MV-4-11 (cell line): ENCODE measurements around the gene PLTP.
A peak's percentile ranks its signal among the peaks of the same experiment; 100 is the strongest.
"Not testable (repeated sequence)": the region's sequence is repeated elsewhere in the genome, so short reads cannot be mapped to it uniquely, and the experiment has no call there.

Experiments
- DNase-seq: peaks from one replicate; lab custom pipeline; 2025; lab: John Stamatoyannopoulos, UW

Gene PLTP

GRCh38 chr20:45874104-45874481 is 37.9 kb downstream of the PLTP start:
- DNase-seq, result not testable (repeated sequence)

- no peak for DNase-seq
These were observed 38.4 kb downstream of the PLTP start for GRCh38 chr20:45873409-45874103.

DNA sequence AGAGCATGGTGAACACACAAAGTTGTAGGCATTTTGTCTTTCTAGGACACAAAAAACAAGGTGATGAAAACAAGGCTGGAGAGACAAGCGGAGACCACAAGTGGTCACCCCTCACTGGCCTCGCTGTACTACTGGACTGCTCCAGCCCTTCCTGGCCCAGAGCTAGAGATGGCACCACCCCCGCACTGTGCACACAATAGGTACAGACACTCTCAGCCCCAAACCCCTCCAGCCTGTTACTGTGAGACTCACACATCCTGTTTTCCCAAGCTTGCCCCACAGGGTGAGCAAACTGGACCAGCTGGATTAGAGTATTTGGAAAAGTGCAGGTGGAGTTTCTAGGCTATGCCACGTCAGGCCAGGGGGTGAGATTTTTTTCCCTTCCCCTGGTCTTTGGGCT is 39.3 kb downstream of the PLTP start:
- no peak for DNase-seq

DNA sequence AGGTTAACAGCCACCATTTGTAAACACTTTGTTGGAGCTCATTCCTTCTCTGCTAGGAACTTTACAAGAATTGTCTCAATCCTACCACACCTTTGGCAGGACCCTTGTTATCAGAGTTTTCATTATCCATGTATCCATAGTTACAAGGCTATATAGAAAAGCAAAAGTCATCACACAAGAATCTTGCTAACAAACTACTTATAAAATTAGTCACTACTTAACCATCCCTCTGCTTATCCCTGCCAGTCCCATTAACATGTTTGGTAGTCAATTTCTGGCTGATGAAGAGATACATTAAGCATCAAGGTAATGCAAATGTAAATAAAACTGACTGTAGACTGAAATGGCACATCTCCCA is 44.2 kb downstream of the PLTP start:
- DNase-seq, result no peak

DNA sequence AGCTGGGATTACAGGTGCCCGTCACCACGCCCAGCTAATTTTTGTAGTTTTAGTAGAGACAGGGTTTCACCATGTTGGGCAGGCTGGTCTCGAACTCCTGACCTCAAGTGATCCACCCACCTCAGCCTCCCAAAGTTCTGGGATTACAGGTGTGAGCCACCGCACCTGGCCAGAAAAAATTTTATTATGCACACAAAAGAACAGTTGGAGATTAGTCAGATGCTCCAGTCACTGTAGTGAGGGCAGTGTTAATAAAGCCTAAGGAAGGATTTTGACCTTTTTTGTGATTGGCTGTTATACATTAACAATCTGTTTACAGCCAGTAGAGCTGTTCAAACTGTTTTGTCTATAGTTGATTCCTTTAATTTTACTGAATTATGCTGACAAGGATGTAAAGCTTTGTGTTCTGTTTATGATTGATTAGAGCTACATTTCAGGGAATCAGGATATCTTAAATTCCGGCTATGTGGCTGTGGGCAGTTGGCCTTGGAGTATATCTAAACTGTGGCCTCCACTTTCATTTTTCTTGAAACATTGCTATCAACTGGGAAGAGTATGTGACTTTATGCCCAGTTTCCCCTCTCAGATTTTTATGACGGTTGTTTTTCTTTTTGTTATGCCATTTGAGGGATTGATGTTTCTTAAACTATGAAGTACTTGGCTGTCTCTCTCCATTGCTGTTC is 44.7 kb downstream of the PLTP start:
- DNase-seq, result no peak

DNA sequence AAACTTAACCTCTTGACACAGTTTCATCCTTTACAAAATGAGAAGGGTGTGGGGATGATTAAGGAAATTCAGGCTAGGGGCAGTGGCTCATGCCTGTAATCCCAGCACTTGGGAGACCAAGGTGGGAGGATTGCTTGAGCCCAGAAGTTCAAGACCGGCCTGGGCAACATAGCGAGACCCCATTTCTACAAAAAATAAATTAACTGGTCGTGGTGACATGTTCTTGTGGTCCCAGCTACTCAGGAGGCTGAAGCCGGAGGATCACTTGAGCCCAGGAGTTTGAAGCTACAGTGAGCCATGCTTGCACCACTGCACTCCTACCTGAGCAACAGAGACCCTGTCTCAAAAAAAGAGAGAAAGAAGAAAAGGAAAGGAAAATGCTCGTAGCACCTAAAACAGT is 45.5 kb downstream of the PLTP start:
- DNase-seq, result no peak

- DNase-seq, result peak; percentile 6
These were observed 48.1 kb downstream of the PLTP start for GRCh38 chr20:45863543-45864470.

DNA sequence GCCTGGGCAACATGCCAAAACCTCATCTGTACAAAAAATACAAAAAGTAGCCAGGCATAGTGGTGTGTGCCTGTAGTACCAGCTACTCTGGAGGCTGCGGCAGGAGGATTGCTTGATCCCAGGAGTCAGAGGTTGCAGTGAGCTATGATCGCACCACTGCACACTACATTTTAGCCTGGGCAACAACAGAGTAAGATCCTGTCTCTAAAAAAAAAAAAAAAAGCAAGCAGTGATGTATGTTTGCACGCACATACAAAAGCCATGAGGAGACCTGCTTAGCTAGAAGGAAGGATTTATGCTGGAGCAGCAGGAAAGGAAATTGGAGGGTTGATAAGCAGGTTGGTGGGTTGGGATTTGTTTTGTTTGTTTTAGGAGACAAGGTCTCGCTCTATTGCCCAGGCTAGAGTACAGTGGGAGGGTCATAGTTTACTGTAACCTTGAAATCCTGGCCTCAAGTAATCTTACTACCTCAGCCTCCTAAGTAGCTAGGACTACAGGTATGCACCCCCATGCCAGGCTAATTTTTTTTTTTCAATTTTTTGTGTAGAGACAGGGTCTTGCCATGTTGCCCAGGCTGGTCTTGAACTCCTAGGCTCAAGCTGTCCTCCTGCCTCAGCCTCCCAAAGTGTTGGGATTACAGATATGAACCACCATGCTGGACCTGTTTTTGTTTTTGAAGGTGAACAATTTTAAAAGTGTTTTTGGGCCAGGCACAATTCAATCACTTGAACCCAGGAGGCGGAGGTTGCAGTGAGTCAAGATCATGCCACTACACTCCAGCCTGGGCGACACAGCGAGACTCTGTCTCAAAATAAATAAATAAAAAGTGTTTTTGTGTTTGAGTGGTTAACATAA is 50.5 kb downstream of the PLTP start:
- no peak for DNase-seq

GRCh38 chr20:45860560-45861220 is 51.3 kb downstream of the PLTP start:
- no peak for DNase-seq

- DNase-seq, result no peak
These were observed 52.0 kb downstream of the PLTP start for GRCh38 chr20:45859916-45860315.

DNA sequence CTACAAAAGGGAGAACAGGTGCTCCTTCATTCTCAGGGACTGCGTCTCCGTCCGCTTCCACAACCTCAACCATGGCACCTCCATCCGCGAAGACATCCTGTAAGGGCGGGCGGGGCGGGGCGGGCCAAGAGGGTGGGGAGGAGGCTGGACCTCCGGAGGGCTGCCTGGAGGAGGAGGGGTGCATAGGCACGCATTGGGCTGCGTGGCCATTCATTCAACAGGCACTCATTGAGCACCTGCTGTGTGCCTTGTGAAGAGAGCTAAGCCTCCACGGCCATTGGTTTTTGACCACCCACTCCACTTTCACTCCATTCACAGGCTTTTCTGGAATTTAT is 54.1 kb downstream of the PLTP start:
- peak; percentile 56 for DNase-seq

GRCh38 chr20:45857114-45857881 is 54.7 kb downstream of the PLTP start, which contains the start of the genes ACOT8 and ZSWIM3:
TSS of gene ACOT8 (minus strand) at chr20:45857392. CDS start at chr20:45857315, 77 bp downstream.
TSS of gene ZSWIM3 (plus strand) at chr20:45857614. CDS start at chr20:45857826, 212 bp downstream.
- DNase-seq, result peak; percentile 100

DNA sequence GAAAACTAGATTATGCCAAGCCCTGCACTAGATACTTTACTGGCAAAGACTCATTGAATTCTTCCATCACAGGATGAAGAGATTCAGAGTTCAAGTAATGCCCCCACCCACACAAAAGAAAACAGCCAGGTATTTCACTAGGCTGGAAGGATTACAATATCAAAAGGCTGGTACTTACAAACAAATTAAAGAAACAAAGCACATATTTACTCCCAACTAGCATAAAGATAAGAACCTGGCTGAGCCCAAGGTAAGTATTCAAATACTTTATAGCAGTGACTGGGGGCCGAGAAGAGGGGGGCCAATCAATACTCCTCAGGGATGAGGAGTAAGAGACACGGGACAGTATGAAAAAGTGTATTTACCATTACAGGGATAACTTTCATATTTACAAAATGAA is 58.5 kb downstream of the PLTP start:
- no peak for DNase-seq

- DNase-seq, result no peak
These were observed 59.6 kb downstream of the PLTP start for GRCh38 chr20:45852326-45852725.

- DNase-seq, result no peak
These were observed 60.5 kb downstream of the PLTP start for GRCh38 chr20:45851501-45851900.

DNA sequence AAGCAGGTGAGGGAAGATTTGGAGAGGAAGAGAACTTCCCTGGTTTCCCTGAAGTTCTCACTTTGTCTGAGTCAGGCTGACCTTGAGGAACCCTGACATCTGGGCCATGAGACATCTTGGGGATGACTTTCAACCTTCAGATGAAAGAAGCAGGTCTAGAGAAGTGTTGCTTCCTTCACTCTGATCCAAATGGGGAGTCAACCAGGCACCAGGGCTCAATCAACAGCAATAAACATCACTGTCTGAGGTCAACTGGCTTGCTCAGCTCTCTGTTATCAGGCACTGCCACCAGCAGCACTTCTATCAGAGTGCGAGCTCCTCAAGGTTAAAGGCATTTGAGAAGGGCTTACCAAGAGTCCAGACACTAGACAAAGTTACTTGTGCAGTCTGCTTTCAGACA is 61.0 kb downstream of the PLTP start:
- DNase-seq, result no peak

DNA sequence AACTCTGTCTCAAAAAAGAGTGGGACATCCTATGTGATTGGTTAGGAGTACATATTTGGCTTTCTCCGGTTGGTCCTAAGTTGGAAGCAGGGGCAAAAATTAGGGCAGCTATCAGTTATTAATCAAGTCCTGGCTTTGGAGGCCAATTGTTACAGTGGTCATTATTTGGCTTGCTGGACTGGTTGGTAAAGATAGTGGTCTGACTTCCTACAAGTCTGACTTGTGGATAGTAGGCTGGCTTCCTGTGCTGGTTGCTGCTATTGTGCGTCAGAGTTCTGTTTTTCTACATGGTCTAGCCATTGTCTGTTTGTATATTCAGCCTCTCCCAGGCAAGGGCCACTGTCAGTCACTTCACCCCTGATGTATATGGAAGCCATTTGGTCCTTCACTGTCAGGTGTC is 61.7 kb downstream of the PLTP start:
- DNase-seq, result no peak

DNA sequence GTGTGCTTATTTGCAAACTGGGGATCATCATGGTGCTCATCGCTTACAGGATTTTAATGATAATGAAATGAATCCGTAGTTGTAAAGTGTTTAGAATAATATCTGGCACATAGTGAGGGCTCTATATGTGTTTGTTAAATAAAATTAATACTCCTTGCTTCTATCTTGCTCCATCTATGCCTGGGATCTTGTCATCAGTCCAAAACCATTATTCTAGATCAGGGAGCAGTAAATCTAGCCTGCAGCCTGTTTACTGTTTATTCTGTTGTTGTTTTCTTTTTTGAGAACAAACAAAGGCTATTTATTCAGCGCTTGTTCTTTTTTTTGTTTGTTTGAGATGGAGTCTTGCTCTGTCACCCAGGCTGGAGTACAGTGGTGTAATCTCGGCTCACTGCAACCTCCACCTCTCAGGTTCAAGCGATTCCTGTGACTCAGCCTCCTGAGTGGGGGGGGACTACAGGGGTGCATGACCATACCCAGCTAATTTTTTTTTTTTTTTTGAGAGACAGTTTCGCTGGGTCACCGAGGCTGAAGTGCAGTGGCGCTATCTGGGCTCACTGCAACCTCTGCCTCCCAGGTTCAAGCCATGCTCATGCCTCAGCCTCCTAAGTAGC is 62.9 kb downstream of the PLTP start:
- no peak for DNase-seq
